ENCODE measurements around the gene USP32.
A peak's percentile ranks its signal among the peaks of the same experiment; 100 is the strongest.

USP32 gene

DNA sequence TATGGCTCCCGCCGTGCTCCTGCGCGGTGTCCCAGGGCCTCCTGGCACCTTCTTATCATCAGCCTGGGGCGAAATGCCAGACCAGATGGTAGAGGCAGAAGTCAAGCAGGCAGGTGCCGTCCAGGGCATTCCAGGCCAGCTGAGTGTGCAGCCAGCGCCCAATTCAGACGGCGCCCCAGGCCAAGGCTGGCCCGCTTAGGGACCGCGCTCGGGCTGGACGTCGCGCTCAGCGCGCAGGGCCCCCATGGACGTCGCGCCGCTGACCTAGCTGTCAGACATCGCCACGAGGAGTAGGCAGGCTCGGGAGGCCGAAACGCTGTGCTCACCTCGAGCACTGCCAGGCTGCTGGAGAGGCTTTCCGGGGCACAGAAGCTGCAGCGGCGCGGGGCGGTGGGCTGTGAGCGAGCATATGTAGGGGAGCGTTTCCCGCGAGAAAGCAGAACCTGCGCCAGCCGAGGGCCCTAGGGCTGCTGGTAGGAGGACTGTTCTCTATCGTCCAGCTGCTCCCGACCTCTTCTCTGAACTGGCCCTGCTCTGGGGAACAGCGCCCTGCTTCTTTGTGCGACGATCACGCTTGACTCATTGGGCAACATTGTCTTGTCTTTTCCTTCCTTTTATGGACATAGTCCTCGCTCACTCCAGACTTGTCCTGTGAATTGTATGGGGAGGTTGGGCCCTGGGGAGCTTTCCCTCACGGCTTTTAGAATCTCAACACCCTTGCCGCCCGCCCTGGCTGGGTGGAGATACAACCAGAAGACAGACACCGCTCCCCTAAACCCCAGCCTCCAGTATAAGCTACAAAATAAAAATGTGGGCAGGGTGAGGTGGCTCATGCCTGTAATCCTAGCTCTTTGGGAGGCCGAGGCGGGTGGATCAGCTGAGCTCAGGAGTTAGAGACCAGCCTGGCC lies 250.6 kb downstream of the USP32 start:
- H3K27me3 ChIP-seq (ENCODE audit: control insufficient read depth in 1 of 2, insufficient read depth in 2 of 2, low read length in 2 of 2), result peaks cover 43 to 49% of the 10 kb centered on the region in 2 donors
- peak overlapping the region in 1 of 2 donors; percentile 21 for H3K4me3 ChIP-seq (ENCODE audit: low read depth in 1 of 2, low read length in 2 of 2)
- no peaks in the 10 kb centered on the region for H3K9me3 ChIP-seq (ENCODE audit: control insufficient read depth in 1 of 2, low read length in 2 of 2)
- H3K27ac ChIP-seq (ENCODE audit: low read depth, low read length), result no peak overlapping the region
- no peaks in the 10 kb centered on the region for H3K36me3 ChIP-seq (ENCODE audit: control insufficient read depth in 1 of 2, insufficient read depth in 2 of 2, low read length in 2 of 2)
- peaks cover 18 to 25% of the 10 kb centered on the region in 2 donors for H3K4me1 ChIP-seq (ENCODE audit: control insufficient read depth in 1 of 2, insufficient read depth in 2 of 2, low read length in 2 of 2)
- no peak overlapping the region for H3K9ac ChIP-seq (ENCODE audit: low read depth in 1 of 2, low read length in 2 of 2)

DNA sequence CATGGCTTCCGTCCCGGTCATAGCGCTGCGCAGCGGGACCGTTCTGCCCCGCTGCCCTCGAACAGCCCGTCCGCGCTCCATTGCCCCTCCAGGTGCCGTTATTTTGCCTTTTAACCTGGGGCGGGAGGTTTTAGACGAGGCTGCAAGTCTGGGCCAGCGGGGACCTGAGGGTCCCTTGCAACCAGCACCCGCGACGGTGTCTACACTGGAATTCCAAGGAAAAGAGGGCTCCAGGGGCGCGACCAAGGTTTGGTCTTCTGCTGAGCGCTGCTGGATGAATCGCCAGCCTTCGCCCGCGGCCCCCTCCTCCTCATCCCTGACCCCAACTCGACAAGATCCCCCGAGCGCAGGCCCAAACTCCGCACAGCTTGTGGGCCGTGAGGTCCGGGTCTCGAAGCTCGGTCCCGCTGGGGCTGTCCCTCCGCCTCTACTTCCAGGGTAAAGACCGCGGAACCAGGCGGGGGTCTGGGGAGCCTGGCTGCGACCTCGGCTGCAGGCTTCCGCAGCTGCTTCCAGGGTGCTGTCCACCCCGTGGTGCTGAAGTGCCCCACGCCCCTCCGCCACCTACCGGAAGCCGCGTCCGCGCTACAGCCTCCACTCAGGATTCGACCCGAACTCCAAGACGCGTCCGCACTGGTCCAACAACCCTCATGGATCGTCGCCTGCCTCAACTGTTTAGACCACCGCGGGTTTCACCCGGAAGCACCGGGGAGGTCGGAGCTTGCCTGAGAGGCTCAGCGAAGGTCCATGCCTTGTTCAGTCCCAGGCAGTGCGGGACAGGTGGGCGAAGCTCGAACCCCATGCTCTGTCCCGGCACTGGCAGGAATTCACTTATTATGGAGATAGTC lies 252.3 kb downstream of the USP32 start:
- no peak overlapping the region for H3K27ac ChIP-seq (ENCODE audit: low read depth, low read length)
- peak overlapping the region in 1 of 2 donors; percentile 25 for H3K4me3 ChIP-seq (ENCODE audit: low read depth in 1 of 2, low read length in 2 of 2)
- H3K27me3 ChIP-seq (ENCODE audit: control insufficient read depth in 1 of 2, insufficient read depth in 2 of 2, low read length in 2 of 2), result peaks cover 36 to 37% of the 10 kb centered on the region in 2 donors
- no peaks in the 10 kb centered on the region for H3K9me3 ChIP-seq (ENCODE audit: control insufficient read depth in 1 of 2, low read length in 2 of 2)
- H3K4me1 ChIP-seq (ENCODE audit: control insufficient read depth in 1 of 2, insufficient read depth in 2 of 2, low read length in 2 of 2), result peaks cover 26 to 35% of the 10 kb centered on the region in 2 donors
- no peaks in the 10 kb centered on the region for H3K36me3 ChIP-seq (ENCODE audit: control insufficient read depth in 1 of 2, insufficient read depth in 2 of 2, low read length in 2 of 2)
- no peak overlapping the region for H3K9ac ChIP-seq (ENCODE audit: low read depth in 1 of 2, low read length in 2 of 2)

DNA sequence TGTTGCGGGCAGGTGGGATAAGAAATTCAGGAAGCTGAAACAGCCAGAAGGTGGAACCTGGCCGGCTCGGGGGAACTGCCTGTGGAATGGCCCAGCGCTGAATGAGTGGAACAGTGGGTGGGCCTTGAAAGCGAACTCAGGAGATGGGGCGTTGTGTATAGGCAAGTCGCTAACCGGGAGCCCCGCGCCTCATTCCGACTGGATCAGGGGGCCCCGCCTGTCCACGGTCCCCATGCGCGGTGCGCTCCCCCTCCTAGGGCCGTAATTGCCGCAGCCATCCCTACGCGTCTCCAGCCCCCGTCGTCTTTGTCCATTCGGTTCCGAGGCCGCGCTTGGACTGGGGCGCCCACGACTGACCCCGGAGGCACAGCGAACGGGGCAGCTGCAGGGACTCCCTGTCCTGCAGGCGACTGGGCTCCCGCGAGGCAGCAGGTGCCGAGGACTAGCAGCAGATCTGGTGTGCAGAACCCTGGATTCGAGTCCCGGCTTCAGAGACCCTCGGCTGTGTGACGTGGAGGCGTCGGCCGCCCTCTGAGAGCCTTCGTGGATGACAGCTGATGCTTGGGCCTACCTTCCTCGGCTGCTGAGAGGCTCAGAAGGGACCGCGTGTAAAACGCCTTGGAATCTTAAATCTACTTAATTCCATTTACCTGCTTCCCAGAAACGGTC lies 253.0 kb downstream of the USP32 start:
- Histone ChIP-seq H3K27ac (ENCODE audit: low read depth, low read length) (no peak overlapping the region), H3K4me3 (ENCODE audit: low read depth in 1 of 2, low read length in 2 of 2) (no peak overlapping the region), H3K9me3 (ENCODE audit: control insufficient read depth in 1 of 2, low read length in 2 of 2) (no peaks in the 10 kb centered on the region), H3K4me1 (ENCODE audit: control insufficient read depth in 1 of 2, insufficient read depth in 2 of 2, low read length in 2 of 2) (peaks cover 31 to 43% of the 10 kb centered on the region in 2 donors), H3K36me3 (ENCODE audit: control insufficient read depth in 1 of 2, insufficient read depth in 2 of 2, low read length in 2 of 2) (no peaks in the 10 kb centered on the region), H3K27me3 (ENCODE audit: control insufficient read depth in 1 of 2, insufficient read depth in 2 of 2, low read length in 2 of 2) (peaks cover 34 to 36% of the 10 kb centered on the region in 2 donors), H3K9ac (ENCODE audit: low read depth in 1 of 2, low read length in 2 of 2) (no peak overlapping the region)

DNA sequence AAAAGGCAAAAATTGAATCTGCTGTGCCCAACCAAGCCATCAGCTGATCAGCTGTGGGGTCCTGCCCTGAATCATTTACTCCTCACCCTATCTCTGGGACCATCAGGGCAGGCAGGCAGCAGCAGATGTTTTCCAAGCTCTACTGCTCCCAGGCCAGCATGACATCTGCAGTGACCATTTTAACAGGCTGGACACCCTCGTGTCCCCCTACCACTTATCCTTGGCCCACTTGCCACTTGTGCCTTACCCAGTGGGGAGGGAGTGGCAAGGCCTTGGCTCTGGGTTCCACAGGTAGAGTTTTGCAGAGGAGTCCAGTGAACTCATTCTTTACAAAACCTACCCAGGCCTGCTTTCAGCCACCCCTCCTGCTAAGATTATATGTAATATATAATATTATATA lies 254.2 kb downstream of the USP32 start:
- peaks cover 34 to 36% of the 10 kb centered on the region in 2 donors for H3K27me3 ChIP-seq (ENCODE audit: control insufficient read depth in 1 of 2, insufficient read depth in 2 of 2, low read length in 2 of 2)
- H3K4me1 ChIP-seq (ENCODE audit: control insufficient read depth in 1 of 2, insufficient read depth in 2 of 2, low read length in 2 of 2), result peaks cover 23 to 37% of the 10 kb centered on the region in 2 donors

DNA sequence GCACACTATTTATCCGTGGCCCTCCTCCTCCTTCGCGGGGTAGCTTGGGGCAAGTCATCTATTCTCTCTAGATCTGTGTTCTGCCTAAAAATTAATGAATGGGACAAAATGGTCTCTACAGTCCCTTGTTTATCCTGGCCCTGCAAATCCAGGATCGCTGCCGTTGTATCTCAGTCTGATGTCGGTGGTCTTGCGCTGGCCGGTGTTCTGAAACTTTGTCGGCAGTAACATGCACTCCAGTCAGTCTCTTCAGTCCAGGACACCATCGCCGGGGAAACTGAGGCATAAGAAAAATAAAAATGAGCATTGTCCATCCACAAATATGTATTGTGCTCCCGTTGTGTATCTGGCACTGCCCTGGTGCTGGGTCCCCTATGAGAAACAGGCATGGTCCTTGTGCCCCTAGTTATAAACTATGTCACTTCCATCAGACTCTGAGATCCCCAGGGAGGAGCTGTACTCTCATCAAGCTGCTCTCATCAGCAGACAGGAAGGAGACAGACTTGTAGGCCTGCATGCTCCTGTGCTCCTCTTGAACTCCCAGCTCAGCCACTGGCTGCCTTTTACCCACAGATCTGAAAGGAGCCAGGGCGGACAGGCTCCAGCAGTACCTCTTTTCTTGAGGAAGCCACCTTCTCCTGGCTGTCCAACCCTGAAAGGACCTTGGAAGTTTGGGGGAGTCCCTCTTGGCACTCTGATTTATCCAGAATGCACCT lies 255.8 kb downstream of the USP32 start:
- no peak overlapping the region for H3K27ac ChIP-seq (ENCODE audit: low read depth, low read length)
- no peaks in the 10 kb centered on the region for H3K9me3 ChIP-seq (ENCODE audit: control insufficient read depth in 1 of 2, low read length in 2 of 2)
- H3K4me1 ChIP-seq (ENCODE audit: control insufficient read depth in 1 of 2, insufficient read depth in 2 of 2, low read length in 2 of 2), result peaks cover 17 to 28% of the 10 kb centered on the region in 2 donors
- H3K36me3 ChIP-seq (ENCODE audit: control insufficient read depth in 1 of 2, insufficient read depth in 2 of 2, low read length in 2 of 2), result no peaks in the 10 kb centered on the region
- peak overlapping the region; percentile 86 to 90 for H3K4me3 ChIP-seq (ENCODE audit: low read depth in 1 of 2, low read length in 2 of 2)
- peaks cover 27 to 29% of the 10 kb centered on the region in 2 donors for H3K27me3 ChIP-seq (ENCODE audit: control insufficient read depth in 1 of 2, insufficient read depth in 2 of 2, low read length in 2 of 2)
- H3K9ac ChIP-seq (ENCODE audit: low read depth in 1 of 2, low read length in 2 of 2), result no peak overlapping the region

More for the DNA sequence above, 254.2 kb downstream of the USP32 start:
- Histone ChIP-seq H3K36me3 (ENCODE audit: control insufficient read depth in 1 of 2, insufficient read depth in 2 of 2, low read length in 2 of 2) (no peaks in the 10 kb centered on the region), H3K27ac (ENCODE audit: low read depth, low read length) (no peak overlapping the region), H3K9me3 (ENCODE audit: control insufficient read depth in 1 of 2, low read length in 2 of 2) (no peaks in the 10 kb centered on the region), H3K9ac (ENCODE audit: low read depth in 1 of 2, low read length in 2 of 2) (no peak overlapping the region), H3K4me3 (ENCODE audit: low read depth in 1 of 2, low read length in 2 of 2) (no peak overlapping the region)

DNA sequence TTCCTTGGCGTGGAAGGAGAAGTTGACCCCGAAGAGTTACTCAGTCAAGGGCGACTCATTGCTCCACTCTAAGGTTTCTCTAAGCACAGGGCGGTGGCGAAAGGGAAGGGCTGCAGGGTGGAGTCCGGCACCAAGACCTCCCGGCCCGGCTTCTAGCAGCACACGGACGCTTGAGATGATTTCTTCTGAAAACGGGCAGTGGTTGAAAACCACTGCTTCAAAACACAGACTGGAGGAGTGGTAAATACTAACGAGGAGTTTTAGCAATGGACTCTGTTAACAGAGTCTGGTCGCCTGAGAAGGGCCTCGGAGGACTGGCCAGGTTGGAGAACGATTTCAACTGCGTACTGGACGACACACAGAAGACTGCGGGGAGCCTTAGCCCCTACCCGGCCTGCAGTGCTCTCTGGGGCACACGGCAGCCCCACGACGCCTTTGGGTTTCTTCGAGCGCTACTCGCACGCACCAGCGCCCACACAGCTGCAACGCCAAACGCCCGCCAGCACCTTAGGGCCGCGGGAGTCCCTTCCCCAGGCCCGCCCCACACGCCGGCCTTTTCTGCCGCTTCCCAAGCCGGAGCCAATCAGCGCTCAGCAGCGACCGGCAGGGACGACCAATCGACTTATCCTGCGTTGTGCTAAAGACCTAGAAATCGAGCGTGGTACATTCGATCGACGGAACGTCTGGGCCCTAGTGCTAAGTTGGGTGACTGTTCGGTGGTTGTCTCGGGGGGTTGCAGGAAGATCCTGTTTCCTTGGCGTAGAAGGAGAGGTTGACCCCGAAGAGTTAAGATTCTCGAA lies 256.6 kb downstream of the USP32 start:
- peaks cover 13 to 24% of the 10 kb centered on the region in 2 donors for H3K4me1 ChIP-seq (ENCODE audit: control insufficient read depth in 1 of 2, insufficient read depth in 2 of 2, low read length in 2 of 2)
- H3K9ac ChIP-seq (ENCODE audit: low read depth in 1 of 2, low read length in 2 of 2), result peak overlapping the region; percentile 50 to 69
- H3K9me3 ChIP-seq (ENCODE audit: control insufficient read depth in 1 of 2, low read length in 2 of 2), result no peaks in the 10 kb centered on the region
- H3K27me3 ChIP-seq (ENCODE audit: control insufficient read depth in 1 of 2, insufficient read depth in 2 of 2, low read length in 2 of 2), result peaks cover 22 to 23% of the 10 kb centered on the region in 2 donors
- no peak overlapping the region for H3K27ac ChIP-seq (ENCODE audit: low read depth, low read length)
- H3K4me3 ChIP-seq (ENCODE audit: low read depth in 1 of 2, low read length in 2 of 2), result peak overlapping the region; percentile 86 to 90
- no peaks in the 10 kb centered on the region for H3K36me3 ChIP-seq (ENCODE audit: control insufficient read depth in 1 of 2, insufficient read depth in 2 of 2, low read length in 2 of 2)

DNA sequence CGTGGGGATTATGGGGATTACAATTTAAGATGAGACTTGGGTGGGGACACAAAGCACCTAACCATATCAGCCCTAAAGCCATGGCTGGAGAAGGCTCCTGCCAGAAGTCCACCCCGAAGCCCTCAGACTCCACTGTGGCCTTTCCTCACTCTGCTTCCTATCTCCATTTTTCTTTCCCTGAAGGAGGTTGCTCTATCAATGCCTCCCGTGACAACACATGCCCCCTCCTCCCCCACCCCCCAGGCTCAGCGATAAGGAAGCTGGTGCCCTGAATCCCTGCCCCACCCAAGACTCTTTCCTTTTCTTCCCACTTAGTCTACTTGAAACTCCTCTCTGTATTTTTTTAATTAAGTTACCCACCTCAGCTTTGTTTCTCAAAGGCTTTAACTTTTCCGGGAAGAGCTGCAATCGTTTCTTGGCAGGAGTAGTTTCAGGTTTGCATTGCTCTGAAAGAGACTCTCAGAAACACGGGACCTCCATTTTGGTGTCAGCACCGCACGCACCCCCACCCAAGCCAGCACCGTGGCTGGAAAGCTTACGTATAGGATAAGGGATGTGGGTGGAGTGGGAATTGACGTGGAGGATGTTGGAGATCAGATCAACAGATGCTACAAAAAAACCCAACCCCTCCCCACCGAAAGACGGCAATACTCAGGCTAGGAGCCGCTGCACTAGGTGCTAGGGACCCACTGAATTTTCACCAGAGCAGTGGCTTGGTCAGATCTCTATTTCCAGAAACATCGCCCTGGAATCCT lies 257.4 kb downstream of the USP32 start:
- H3K4me1 ChIP-seq (ENCODE audit: control insufficient read depth in 1 of 2, insufficient read depth in 2 of 2, low read length in 2 of 2), result peaks cover 13 to 20% of the 10 kb centered on the region in 2 donors
- H3K27ac ChIP-seq (ENCODE audit: low read depth, low read length), result no peak overlapping the region
- H3K9ac ChIP-seq (ENCODE audit: low read depth in 1 of 2, low read length in 2 of 2), result peak overlapping the region; percentile 50 to 69
- H3K4me3 ChIP-seq (ENCODE audit: low read depth in 1 of 2, low read length in 2 of 2), result peak overlapping the region; percentile 86 to 90
- no peaks in the 10 kb centered on the region for H3K9me3 ChIP-seq (ENCODE audit: control insufficient read depth in 1 of 2, low read length in 2 of 2)
- no peaks in the 10 kb centered on the region for H3K36me3 ChIP-seq (ENCODE audit: control insufficient read depth in 1 of 2, insufficient read depth in 2 of 2, low read length in 2 of 2)
- peaks cover 14 to 15% of the 10 kb centered on the region in 2 donors for H3K27me3 ChIP-seq (ENCODE audit: control insufficient read depth in 1 of 2, insufficient read depth in 2 of 2, low read length in 2 of 2)

DNA sequence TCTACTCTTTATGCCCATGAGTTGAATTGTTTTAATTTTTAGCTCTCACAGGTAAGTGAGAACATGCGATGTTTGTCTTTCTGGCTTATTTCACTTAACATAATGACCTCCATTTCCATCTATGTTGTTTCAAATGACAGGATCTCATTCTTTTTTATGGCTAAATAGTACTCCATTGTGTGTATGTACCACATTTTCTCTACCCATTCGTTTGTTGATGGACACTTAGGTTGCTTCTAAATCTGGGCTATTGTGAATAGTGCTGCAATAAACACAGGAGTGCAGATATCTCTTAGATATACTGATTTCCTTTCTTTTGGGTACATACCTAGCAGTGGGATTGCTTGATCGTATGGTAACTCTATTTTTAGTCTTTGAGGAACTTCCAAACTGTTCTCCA lies 261.5 kb downstream of the USP32 start:
- Histone ChIP-seq H3K27ac (ENCODE audit: low read depth, low read length) (no peak overlapping the region), H3K4me3 (ENCODE audit: low read depth in 1 of 2, low read length in 2 of 2) (no peak overlapping the region), H3K27me3 (ENCODE audit: control insufficient read depth in 1 of 2, insufficient read depth in 2 of 2, low read length in 2 of 2) (no peaks in the 10 kb centered on the region), H3K4me1 (ENCODE audit: control insufficient read depth in 1 of 2, insufficient read depth in 2 of 2, low read length in 2 of 2) (peaks cover 12 to 14% of the 10 kb centered on the region in 2 donors), H3K9ac (ENCODE audit: low read depth in 1 of 2, low read length in 2 of 2) (no peak overlapping the region), H3K36me3 (ENCODE audit: control insufficient read depth in 1 of 2, insufficient read depth in 2 of 2, low read length in 2 of 2) (no peaks in the 10 kb centered on the region), H3K9me3 (ENCODE audit: control insufficient read depth in 1 of 2, low read length in 2 of 2) (no peaks in the 10 kb centered on the region)

Measured in duodenal mucosa (tissue), 2 donors.